Subcutaneous adipose tissue (tissue), 4 donors: ENCODE measurements around the gene ALG5. TPM values are rescaled to one million over a fixed set of nuclear protein-coding genes. Genes with fewer than 3 reads are reported as not detected.

Source experiments
- CTCF ChIP-seq: fragments of 450-650 bp; IDR thresholded peaks from one replicate; pipeline ENCODE4 v1.5.1; 2016; ENCODE audit warnings: low read depth, mild to moderate bottlenecking, control low read depth, antibody characterized with exemption, moderate library complexity
- total RNA-seq, 4 donors: library from RNA; depleted of rRNA; stranded (reverse); fragments of >200 nt; gene quantifications; one replicate each; pipeline ENCODE4 v1.1.0, GENCODE V29; 2016

Gene ALG5
- total RNA-seq, 4 donors from 2014 or later = 19.6 to 54.8 (median 31.0) TPM

GRCh38 chr13:36921631-36922301, 77.4 kb downstream of the ALG5 start:
- no peak for TF ChIP-seq CTCF

DNA sequence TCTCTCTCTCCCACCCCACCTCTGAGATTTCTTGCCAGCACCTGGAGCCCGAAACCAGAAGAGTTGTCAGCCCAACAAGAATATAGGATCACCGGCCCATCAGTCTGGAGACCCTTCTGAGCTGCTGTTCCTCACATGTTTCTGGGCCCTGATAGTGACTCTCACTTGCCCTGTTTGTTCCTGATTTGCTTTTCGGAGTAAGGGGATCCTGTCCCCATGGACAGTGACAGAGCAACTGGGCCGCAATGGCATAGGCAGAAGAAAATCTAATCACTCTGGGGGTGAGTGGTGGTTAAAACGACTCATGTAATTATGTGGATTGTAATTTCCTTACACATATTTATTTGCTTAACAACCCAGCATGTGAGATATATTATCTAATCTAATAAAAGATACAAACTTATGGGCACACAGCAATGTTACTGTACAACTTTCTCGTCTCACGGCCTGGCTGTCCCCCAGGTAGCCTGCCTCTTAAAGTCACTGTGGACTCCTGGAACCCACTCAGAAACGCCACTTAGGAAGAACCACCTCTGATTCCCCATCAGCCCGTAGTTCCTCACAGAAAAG, 78.4 kb downstream of the ALG5 start:
- TF ChIP-seq CTCF = no peak

DNA sequence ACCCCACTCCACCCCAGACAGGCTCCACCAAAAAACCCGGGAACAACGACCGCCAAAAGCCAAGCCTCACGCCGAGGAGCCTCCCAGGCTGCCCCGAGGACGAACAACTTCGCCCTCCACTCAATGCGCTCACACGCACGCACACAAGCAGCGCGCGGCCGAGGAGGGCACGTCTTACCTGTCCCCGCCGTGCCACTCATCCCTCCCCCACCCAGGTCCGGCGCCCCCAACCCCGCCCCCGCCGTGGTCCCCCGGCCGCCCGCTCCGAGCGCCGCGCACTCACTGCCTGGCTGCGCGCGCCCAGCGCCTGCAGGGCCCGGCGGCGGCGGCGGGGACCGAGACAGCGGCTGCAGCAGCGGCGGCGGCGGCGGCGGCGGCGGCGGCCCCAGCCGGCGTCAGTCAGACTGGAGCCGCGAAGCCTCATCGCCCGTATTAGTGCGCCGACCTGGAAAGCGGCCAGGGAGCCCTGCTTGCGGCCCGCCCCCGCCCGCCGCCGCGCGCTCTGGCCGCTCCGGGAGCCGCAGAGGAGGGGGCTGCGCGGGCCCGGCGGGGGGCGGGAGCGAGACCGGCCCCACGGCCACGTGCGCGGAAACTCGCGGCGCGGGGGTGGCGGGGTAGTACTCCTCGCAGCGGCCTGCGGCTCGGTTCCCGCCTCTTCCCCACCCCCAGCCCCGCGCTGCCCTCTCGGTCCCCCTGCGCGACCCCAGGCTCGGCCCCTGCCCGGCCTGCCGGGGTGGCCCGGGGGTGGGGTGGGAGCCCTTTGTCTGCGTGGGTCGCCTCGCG, 79.1 kb downstream of the ALG5 start, which contains the start of gene SMAD9:
Gene SMAD9, minus strand, starts transcription at position 406 of the 783 bp plus-strand sequence. CDS start 40,549 bp downstream, outside the sequence.
- no peak for TF ChIP-seq CTCF

GRCh38 chr13:36919171-36919832, 79.8 kb downstream of the ALG5 start:
- TF ChIP-seq CTCF = no peak

GRCh38 chr13:36918246-36919131, 80.7 kb downstream of the ALG5 start:
- TF ChIP-seq CTCF = no peak

GRCh38 chr13:36917311-36917710, 81.8 kb downstream of the ALG5 start:
- TF ChIP-seq CTCF = no peak
